ACC112 (cell line): Measurements from ENCODE around the gene RETREG2.

Experiments used
- H2AFZ ChIP-seq: fragments of 200-600 bp; sonication (generic); one replicate; pipeline ENCODE4 v1.6.0; 2017; ENCODE audit warnings: antibody characterized with exemption, low read length; ENCODE audit not compliant: unreplicated experiment
- H3K27ac ChIP-seq: fragments of 200-600 bp; sonication (generic); 2 replicates; pipeline ENCODE4 v1.5.1; 2014; ENCODE audit warnings: low read depth, mild to moderate bottlenecking, antibody characterized with exemption, low read length, moderate library complexity
- H3K27me3 ChIP-seq: fragments of 200-600 bp; sonication (generic); 2 replicates; pipeline ENCODE4 v1.6.1; 2014; ENCODE audit warnings: mild to moderate bottlenecking, antibody characterized with exemption, low read length, moderate library complexity, mixed read lengths; ENCODE audit not compliant: insufficient read depth
- H3K36me3 ChIP-seq: fragments of 200-600 bp; sonication (generic); 2 replicates; pipeline ENCODE4 v1.6.1; 2016; ENCODE audit warnings: mild to moderate bottlenecking, antibody characterized with exemption, low read length, moderate library complexity, mixed read lengths; ENCODE audit not compliant: insufficient read depth
- H3K4me1 ChIP-seq: fragments of 200-600 bp; sonication (generic); one replicate; pipeline ENCODE4 v1.6.1; 2016; ENCODE audit warnings: low read length, mixed read lengths; ENCODE audit not compliant: insufficient read depth, unreplicated experiment, control insufficient read depth
- H3K4me3 ChIP-seq: fragments of 200-600 bp; sonication (generic); 2 replicates; pipeline ENCODE4 v1.5.1; 2014; ENCODE audit warnings: mild to moderate bottlenecking, low read depth, low read length
- H3K79me2 ChIP-seq: fragments of 200-600 bp; sonication (generic); one replicate; pipeline ENCODE4 v1.6.0; 2016; ENCODE audit warnings: low read length; ENCODE audit not compliant: control insufficient read depth, unreplicated experiment, insufficient read depth

RETREG2 gene

GRCh38 chr2:219228041-219228910 lies 50.2 kb downstream of the RETREG2 start:
- H3K4me3 ChIP-seq: peak overlapping the region; percentile 88
- H2AFZ ChIP-seq: no peak overlapping the region
- H3K4me1 ChIP-seq: peaks cover 23% of the 10 kb centered on the region
- no peaks in the 10 kb centered on the region for H3K27me3 ChIP-seq
- H3K36me3 ChIP-seq: peaks cover 22% of the 10 kb centered on the region; the same call in 1 of the 2 replicates
- H3K27ac ChIP-seq: peak overlapping the region; percentile 84; the same call in 1 of the 2 replicates
- H3K79me2 ChIP-seq: peaks cover 38% of the 10 kb centered on the region

DNA sequence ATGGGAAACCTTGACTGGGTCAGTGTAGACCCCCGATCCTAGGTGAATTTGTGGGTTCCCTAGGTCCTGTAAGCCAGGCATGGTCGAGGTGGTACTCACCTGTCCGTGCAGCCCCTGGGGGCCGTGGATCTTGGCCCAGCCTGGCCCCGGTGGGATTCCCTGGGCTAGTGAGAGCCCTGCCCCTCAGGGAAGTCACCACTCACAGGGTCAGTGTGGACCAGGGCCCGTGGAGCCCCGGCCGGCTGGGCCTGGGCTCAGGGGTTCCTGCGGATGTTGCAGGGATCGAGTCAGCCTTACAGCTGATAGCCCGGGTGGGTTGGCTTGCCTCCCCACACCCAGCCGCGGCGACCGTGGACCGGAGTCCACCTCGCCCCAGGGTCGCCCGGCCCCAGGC lies 50.8 kb downstream of the RETREG2 start:
- Histone ChIP-seq H3K79me2 (peaks cover 38% of the 10 kb centered on the region), H3K4me1 (peaks cover 23% of the 10 kb centered on the region), H3K27ac (peak overlapping the region; percentile 84), H2AFZ (no peak overlapping the region), H3K4me3 (peak overlapping the region; percentile 88), H3K36me3 (peaks cover 23% of the 10 kb centered on the region; the same call in 1 of the 2 replicates), H3K27me3 (no peaks in the 10 kb centered on the region)

DNA sequence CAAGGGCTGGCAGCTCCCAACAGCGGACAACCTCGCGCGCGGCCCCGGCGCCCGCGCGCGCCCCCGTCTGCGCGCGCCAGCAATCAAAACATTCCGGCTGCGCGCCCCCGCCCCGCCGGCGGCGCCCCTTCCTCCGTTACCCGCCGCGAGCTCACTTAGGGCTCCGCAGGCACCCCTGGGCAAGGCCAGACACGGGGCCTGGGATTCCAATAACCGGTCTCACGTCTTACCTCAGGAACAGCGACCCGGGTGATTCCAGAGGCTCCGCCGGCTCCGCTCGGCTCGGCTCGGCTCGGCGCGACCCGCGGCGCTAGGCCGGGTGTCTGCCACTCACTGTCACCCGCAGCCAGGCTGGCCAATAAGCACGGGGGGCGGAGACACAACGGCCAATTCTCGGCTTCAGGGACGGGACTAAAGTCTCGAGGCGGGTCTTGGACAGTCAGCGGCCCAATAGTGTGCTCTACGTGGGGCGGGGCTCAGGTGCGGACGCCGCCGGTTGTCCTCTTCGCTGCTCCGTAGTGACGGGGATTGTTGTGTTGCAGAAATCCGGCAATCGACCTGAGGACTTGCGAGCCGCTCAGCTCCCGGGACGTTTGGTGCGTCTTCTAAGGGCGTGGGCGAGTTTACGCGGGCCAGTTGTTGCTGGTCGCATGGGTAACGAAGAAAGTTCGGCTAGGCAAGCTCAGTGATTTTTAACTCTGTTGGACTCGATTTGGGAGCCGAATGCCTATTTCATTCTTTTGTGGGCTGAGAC lies 51.4 kb downstream of the RETREG2 start, which contains the start of the genes ANKZF1 and ATG9A:
TSS of gene ANKZF1 (plus strand) at position 502 of the 754 bp plus-strand sequence. CDS start 452 bp downstream, outside the sequence.
TSS of gene ATG9A (minus strand) at position 332 of the 754 bp plus-strand sequence. CDS start 1,612 bp downstream, outside the sequence.
- H3K4me3 ChIP-seq: peak within 1 kb of the TSS; percentile 88
- peak within 1 kb of the TSS; percentile 84 for H3K27ac ChIP-seq
- H3K79me2 ChIP-seq: peaks cover 38% of the 10 kb centered on the region
- H3K27me3 ChIP-seq: no peaks in the 10 kb centered on the region
- peak within 1 kb of the TSS; percentile 61 for H2AFZ ChIP-seq
- H3K4me1 ChIP-seq: peaks cover 23% of the 10 kb centered on the region
- H3K36me3 ChIP-seq: peaks cover 25% of the 10 kb centered on the region; the same call in 1 of the 2 replicates

DNA sequence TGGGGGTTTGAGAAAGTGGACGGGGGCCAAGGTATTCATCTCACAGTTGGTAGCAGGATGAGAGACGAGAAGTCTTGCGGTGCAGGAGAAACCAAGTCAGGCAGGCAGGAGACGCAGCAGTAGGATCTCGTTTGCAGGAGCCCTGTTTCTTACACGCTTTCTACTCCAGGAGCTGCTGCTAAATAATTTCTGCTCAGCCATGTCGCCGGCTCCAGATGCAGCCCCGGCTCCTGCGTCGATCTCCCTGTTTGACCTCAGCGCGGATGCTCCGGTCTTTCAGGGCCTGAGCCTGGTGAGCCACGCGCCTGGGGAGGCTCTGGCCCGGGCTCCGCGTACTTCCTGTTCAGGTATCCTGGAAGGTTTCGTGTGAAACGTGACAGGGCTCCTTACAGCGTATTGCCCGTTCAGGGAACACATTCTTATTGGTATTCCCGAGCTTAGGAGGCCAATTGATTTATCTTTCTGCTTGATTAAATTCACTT lies 52.0 kb downstream of the RETREG2 start:
- H3K27me3 ChIP-seq: no peaks in the 10 kb centered on the region
- peak overlapping the region; percentile 82 for H3K27ac ChIP-seq
- H3K79me2 ChIP-seq: peaks cover 38% of the 10 kb centered on the region
- H3K36me3 ChIP-seq: peaks cover 22% of the 10 kb centered on the region; the same call in 1 of the 2 replicates
- peak overlapping the region; percentile 88 for H3K4me3 ChIP-seq
- peaks cover 23% of the 10 kb centered on the region for H3K4me1 ChIP-seq
- H2AFZ ChIP-seq: peak overlapping the region; percentile 19

DNA sequence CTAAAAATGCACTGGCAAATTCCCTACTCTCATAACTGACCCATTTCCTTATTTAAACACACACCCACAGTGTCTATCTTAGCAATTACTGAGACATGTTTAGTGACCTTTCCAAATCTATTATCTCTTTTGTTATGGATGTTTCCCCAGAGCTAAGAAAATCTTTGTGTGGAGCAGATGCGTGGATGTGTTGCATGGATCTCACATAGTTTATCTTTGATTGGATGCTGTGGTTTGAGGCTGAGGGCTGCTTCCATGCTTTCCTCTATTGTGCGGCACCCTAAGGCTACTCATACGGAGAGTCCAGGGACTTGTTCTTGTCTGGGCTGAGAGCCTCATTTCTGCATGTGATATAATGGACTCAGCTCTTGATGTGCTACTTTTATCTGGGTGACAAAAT lies 56.3 kb downstream of the RETREG2 start:
- Histone ChIP-seq H3K4me1 (peaks cover 14% of the 10 kb centered on the region), H3K4me3 (no peak overlapping the region), H3K36me3 (peaks cover 32% of the 10 kb centered on the region), H3K79me2 (peaks cover 11% of the 10 kb centered on the region), H2AFZ (no peak overlapping the region), H3K27ac (no peak overlapping the region), H3K27me3 (no peaks in the 10 kb centered on the region)
